B cell (primary cell): ENCODE data around the gene GSDMA. TPM values are rescaled to one million over a fixed set of nuclear protein-coding genes. Genes with fewer than 3 reads are reported as not detected.

ENCODE experiments used
- ATAC-seq: fragments of 200-7000 bp; cut with Tn5 transposase; one replicate; pipeline ENCODE4 v1.10.0; 2021; ENCODE audit warnings: low read depth, mild to moderate bottlenecking, moderate number of reproducible peaks, moderate library complexity
- CTCF ChIA-PET: fragments of 350-600 bp; sonication (Branson Sonifier 250); formaldehyde crosslinking; loops from one replicate; lab custom pipeline; 2021; ENCODE audit warnings: antibody characterized with exemption, inconsistent platforms; lab: Charles Lee
- POLR2A ChIA-PET: fragments of 350-600 bp; sonication (Branson Sonifier 250); formaldehyde crosslinking; loops from one replicate; lab custom pipeline; 2021; ENCODE audit warnings: antibody characterized with exemption; lab: Charles Lee
- DNase-seq: peaks from one replicate; pipeline ENCODE4 v3.0.0; 2013
- H2AFZ ChIP-seq: 2 replicates; pipeline ENCODE4 v1.6.1; 2012; ENCODE audit warnings: mild to moderate bottlenecking, low read depth, low read length; ENCODE audit not compliant: insufficient read depth, poor library complexity, severe bottlenecking
- H3K27ac ChIP-seq, 2 donors: 1 replicate in 1 of 2; 2 replicates in 1 of 2; pipeline ENCODE4 v1.5.1; 2012 to 2013; ENCODE audit warnings: low read length in 2 of 2, mild to moderate bottlenecking in 2 of 2, moderate library complexity in 1 of 2
- H3K27me3 ChIP-seq, 4 experiments: fragments of 200-600 bp in 1 of 4; sonication (generic) in 1 of 4; replicated peaks in 1 of 4; 1 replicate in 2 of 4; 2 replicates in 2 of 4; pipeline versions ENCODE4 v1.6.1 to v1.7.0; 2013 to 2016; ENCODE audit warnings: low read length in 3 of 4, mild to moderate bottlenecking in 2 of 4, mixed read lengths in 1 of 4, moderate library complexity in 1 of 4; ENCODE audit not compliant: insufficient read depth in 4 of 4, control insufficient read depth in 3 of 4; ENCODE audit errors: control extremely low read depth in 1 of 4
- H3K36me3 ChIP-seq, 2 experiments: replicated peaks in 1 of 2; 1 replicate in 1 of 2; 2 replicates in 1 of 2; pipeline versions ENCODE4 v1.6.1 to v1.7.1; 2013; ENCODE audit warnings: low read length in 1 of 2; ENCODE audit not compliant: insufficient read depth in 2 of 2, control insufficient read depth in 1 of 2; ENCODE audit errors: control extremely low read depth in 1 of 2, extremely low read depth in 1 of 2
- H3K4me1 ChIP-seq, 2 donors: fragments of 200-600 bp in 1 of 2; sonication (generic) in 1 of 2; 1 replicate in 1 of 2; 2 replicates in 1 of 2; pipeline versions ENCODE4 v1.5.1 to v1.6.1; 2013 to 2017; ENCODE audit warnings: low read length in 2 of 2; ENCODE audit not compliant: control insufficient read depth in 2 of 2, insufficient read depth in 2 of 2
- H3K4me2 ChIP-seq: replicated peaks from 2 replicates; pipeline ENCODE3; 2012; ENCODE audit warnings: mild to moderate bottlenecking, low read depth, low read length; ENCODE audit not compliant: poor library complexity, severe bottlenecking
- H3K4me3 ChIP-seq, 5 experiments: fragments of 200-600 bp in 1 of 5; sonication (generic) in 1 of 5; 1 replicate in 3 of 5; 2 replicates in 2 of 5; pipeline versions ENCODE4 v1.5.1 to v1.7.0; 2011 to 2016; ENCODE audit warnings: low read length in 4 of 5, mild to moderate bottlenecking in 4 of 5, low read depth in 2 of 5, control low read depth in 1 of 5, moderate library complexity in 1 of 5; ENCODE audit not compliant: insufficient read depth in 1 of 5; ENCODE audit errors: control extremely low read depth in 1 of 5, extremely low read depth in 1 of 5
- H3K79me2 ChIP-seq: fragments of 200-600 bp; sonication (generic); one replicate; pipeline ENCODE4 v1.6.0; 2016; ENCODE audit warnings: low read length; ENCODE audit not compliant: control insufficient read depth, insufficient read depth
- H3K9ac ChIP-seq: fragments of 200-600 bp; sonication (generic); 2 replicates; pipeline ENCODE4 v1.6.1; 2017; ENCODE audit warnings: mild to moderate bottlenecking, low read length, moderate library complexity
- H3K9me3 ChIP-seq, 3 donors: one replicate each; pipeline versions ENCODE4 v1.6.1 to v1.7.1; 2013; ENCODE audit warnings: low read length in 2 of 3; ENCODE audit not compliant: control insufficient read depth in 2 of 3, insufficient read depth in 1 of 3; ENCODE audit errors: control extremely low read depth in 1 of 3
- H4K20me1 ChIP-seq: 2 replicates; pipeline ENCODE4 v1.6.0; 2012; ENCODE audit warnings: mild to moderate bottlenecking, low read length; ENCODE audit not compliant: insufficient read depth, control insufficient read depth, poor library complexity, severe bottlenecking
- H3K27ac Mint-ChIP-seq: one replicate; pipeline ENCODE4 v1.8.0; 2021; ENCODE audit warnings: mixed read lengths
- H3K27me3 Mint-ChIP-seq: one replicate; pipeline ENCODE4 v1.8.0; 2021; ENCODE audit warnings: mixed read lengths
- H3K4me1 Mint-ChIP-seq: one replicate; pipeline ENCODE4 v1.8.0; 2021; ENCODE audit warnings: mixed read lengths
- H3K4me3 Mint-ChIP-seq: one replicate; pipeline ENCODE4 v1.8.0; 2021; ENCODE audit warnings: mixed read lengths
- H3K9me3 Mint-ChIP-seq: one replicate; pipeline ENCODE4 v1.8.0; 2022; ENCODE audit warnings: mixed read lengths; ENCODE audit not compliant: insufficient read depth
- EZH2 ChIP-seq: IDR thresholded peaks from 2 replicates; pipeline ENCODE4 v1.6.1; 2012; ENCODE audit warnings: borderline replicate concordance, low read depth, mild to moderate bottlenecking, moderate library complexity, low read length; ENCODE audit not compliant: insufficient read depth, poor library complexity, severe bottlenecking
- WGBS: methylation state at CpG from one replicate; pipeline ENCODE4 v1.1.5; 2013; ENCODE audit warnings: missing lambda C conversion rate; ENCODE audit not compliant: insufficient coverage; 5-methylcytosine and 5-hydroxymethylcytosine counted together
- intact Hi-C: fragments of 100-400 bp; cut with micrococcal nuclease; formaldehyde crosslinking; loops from one replicate; pipeline ENCODE4 v1.10.0; 2022
- polyA plus RNA-seq: library from polyadenylated mRNA; depleted of rRNA; stranded (reverse); fragments of >200 nt; gene quantifications from 2 replicates; pipeline ENCODE4 v1.2.3, GENCODE V29; 2012
- total RNA-seq, 2 donors: library from RNA; stranded (reverse); fragments of 120-200 nt in 1 of 2; gene quantifications; 1 replicate in 1 of 2; 2 replicates in 1 of 2; pipeline versions ENCODE4 v1.2.3 to v1.2.4, GENCODE V29; 2013 to 2022
- TF ChIP-seq, protein P1 (sequence below): fragments of 200-600 bp; IDR thresholded peaks from one replicate; pipeline ENCODE4 v1.8.0; 2022; ENCODE audit warnings: antibody characterized with exemption, mild to moderate bottlenecking

GSDMA gene
- total and polyA plus RNA-seq, 2 donors (not counting 1 experiment from before 2014, with no cell fraction given) = 0.09 TPM; not detected in 1

- Histone ChIP-seq H3K27me3 (no peaks in the 10 kb centered on the region), H3K9ac (no peak overlapping the region), H3K4me3 (no peak overlapping the region), H4K20me1 (no peaks in the 10 kb centered on the region), H3K4me1 (peaks cover 27 to 36% of the 10 kb centered on the region in 2 donors), H3K4me2 (peak overlapping the region; percentile 11), H3K36me3 (no peaks in the 10 kb centered on the region), H3K79me2 (no peaks in the 10 kb centered on the region), H3K9me3 (no peaks in the 10 kb centered on the region), H2AFZ (peak overlapping the region; percentile 58), H3K27ac (peak overlapping the region in 1 of 2 donors; percentile 9)
- Mint-ChIP-seq H3K9me3 (no peaks in the 10 kb centered on the region), H3K4me3 (no peak overlapping the region), H3K27me3 (no peaks in the 10 kb centered on the region), H3K27ac (peak overlapping the region; percentile 50), H3K4me1 (peaks cover 34% of the 10 kb centered on the region)
- no CpG with 5 or more reads among the region's 2 CpGs for WGBS
- DNase-seq (no peak), ATAC-seq (no peak)
- ChIA-PET CTCF (interaction anchor here (1.6 kb wide), 1 partner anchor 11 kb away, joined by 3 read pairs; no protein-coding TSS in a partner anchor), POLR2A (no interaction called here)
- intact Hi-C loops = no loop called here
- no peak for TF ChIP-seq EZH2
- TF ChIP-seq, protein P1, sequence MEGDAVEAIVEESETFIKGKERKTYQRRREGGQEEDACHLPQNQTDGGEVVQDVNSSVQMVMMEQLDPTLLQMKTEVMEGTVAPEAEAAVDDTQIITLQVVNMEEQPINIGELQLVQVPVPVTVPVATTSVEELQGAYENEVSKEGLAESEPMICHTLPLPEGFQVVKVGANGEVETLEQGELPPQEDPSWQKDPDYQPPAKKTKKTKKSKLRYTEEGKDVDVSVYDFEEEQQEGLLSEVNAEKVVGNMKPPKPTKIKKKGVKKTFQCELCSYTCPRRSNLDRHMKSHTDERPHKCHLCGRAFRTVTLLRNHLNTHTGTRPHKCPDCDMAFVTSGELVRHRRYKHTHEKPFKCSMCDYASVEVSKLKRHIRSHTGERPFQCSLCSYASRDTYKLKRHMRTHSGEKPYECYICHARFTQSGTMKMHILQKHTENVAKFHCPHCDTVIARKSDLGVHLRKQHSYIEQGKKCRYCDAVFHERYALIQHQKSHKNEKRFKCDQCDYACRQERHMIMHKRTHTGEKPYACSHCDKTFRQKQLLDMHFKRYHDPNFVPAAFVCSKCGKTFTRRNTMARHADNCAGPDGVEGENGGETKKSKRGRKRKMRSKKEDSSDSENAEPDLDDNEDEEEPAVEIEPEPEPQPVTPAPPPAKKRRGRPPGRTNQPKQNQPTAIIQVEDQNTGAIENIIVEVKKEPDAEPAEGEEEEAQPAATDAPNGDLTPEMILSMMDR = no peak
These were observed 13.8 kb upstream of the GSDMA start for GRCh38 chr17:39949028-39949427.

DNA sequence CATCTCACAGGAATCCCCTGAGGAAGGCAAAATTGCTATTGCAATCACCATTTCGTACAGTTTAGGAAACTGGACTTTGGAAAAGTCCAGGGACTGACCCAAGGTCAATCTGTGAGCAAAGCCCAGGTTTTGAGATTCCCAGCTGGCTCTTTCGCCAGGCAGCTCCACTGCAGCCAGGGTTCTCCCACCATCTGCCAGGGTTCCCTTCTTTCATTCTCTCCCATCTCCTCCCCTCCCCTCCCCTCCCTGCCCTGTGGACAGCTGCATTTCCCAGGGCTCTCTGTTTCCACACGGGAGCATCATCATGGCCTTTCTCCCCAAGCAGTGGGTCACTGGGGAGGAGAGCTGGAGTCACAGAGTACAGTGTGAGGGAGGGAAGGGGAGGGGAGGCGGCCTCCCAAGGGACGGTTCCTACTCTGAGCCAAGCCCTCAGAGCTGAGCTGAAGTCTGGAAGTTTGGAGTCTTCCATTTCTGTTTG lies 11.9 kb upstream of the GSDMA start:
- ChIA-PET CTCF (interaction anchor here (0.9 kb wide), 1 partner anchor 13 kb away, joined by 4 read pairs; no protein-coding TSS in a partner anchor), POLR2A (no interaction called here)
- 94% methylated on average over 2 of the region's 5 CpGs for WGBS
- no peak overlapping the region for H3K27ac ChIP-seq
- no peak overlapping the region for H3K4me2 ChIP-seq
- H3K27me3 ChIP-seq = no peaks in the 10 kb centered on the region
- no peak for ATAC-seq
- H3K4me3 ChIP-seq = no peak overlapping the region
- Mint-ChIP-seq H3K27me3 (no peaks in the 10 kb centered on the region), H3K27ac (peak overlapping the region; percentile 57), H3K4me1 (peaks cover 36% of the 10 kb centered on the region), H3K9me3 (no peaks in the 10 kb centered on the region), H3K4me3 (no peak overlapping the region)
- no peak for DNase-seq
- intact Hi-C loops = loop anchor here (10.0 kb wide), 1 partner anchor 104 kb away; the partner anchor contains the start of gene MED24
- H3K9me3 ChIP-seq = no peaks in the 10 kb centered on the region
- TF ChIP-seq, protein P1 = no peak
- no peak for TF ChIP-seq EZH2
- H3K79me2 ChIP-seq = no peaks in the 10 kb centered on the region
- no peaks in the 10 kb centered on the region for H4K20me1 ChIP-seq
- H2AFZ ChIP-seq = no peak overlapping the region
- H3K4me1 ChIP-seq = peaks cover 26 to 40% of the 10 kb centered on the region in 2 donors
- no peaks in the 10 kb centered on the region for H3K36me3 ChIP-seq
- no peak overlapping the region for H3K9ac ChIP-seq
